IPS-NIHi11 (cell line): ENCODE results near the gene PHLDA1.

Experiments used
- DNase-seq: peaks from one replicate; pipeline ENCODE4 v3.0.0; 2012; ENCODE audit warnings: mixed read lengths, low spot score

Gene PHLDA1

GRCh38 chr12:76031414-76032042 is at the start of gene PHLDA1:
TSS of gene PHLDA1 (minus strand) at chr12:76031776.
- peak; percentile 85 for DNase-seq

- DNase-seq, result peak; percentile 14
These were observed 49.3 kb upstream of the PHLDA1 start for GRCh38 chr12:76080729-76081415.

GRCh38 chr12:76080017-76080728 is 48.6 kb upstream of the PHLDA1 start:
- DNase-seq, result no peak

GRCh38 chr12:76078748-76079147 is 47.2 kb upstream of the PHLDA1 start:
- no peak for DNase-seq

- DNase-seq, result no peak
These were observed 43.9 kb upstream of the PHLDA1 start for GRCh38 chr12:76075448-76075847.

- no peak for DNase-seq
These were observed 43.2 kb upstream of the PHLDA1 start for GRCh38 chr12:76074701-76075336.

GRCh38 chr12:76073561-76073960 is 42.0 kb upstream of the PHLDA1 start:
- no peak for DNase-seq

- DNase-seq, result no peak
These were observed 41.0 kb upstream of the PHLDA1 start for GRCh38 chr12:76072568-76072967.

GRCh38 chr12:76069339-76069738 is 37.8 kb upstream of the PHLDA1 start:
- no peak for DNase-seq

GRCh38 chr12:76065917-76066316 is 34.3 kb upstream of the PHLDA1 start:
- DNase-seq, result no peak

GRCh38 chr12:76064904-76065303 is 33.3 kb upstream of the PHLDA1 start:
- no peak for DNase-seq

- DNase-seq, result no peak
These were observed 28.5 kb upstream of the PHLDA1 start for GRCh38 chr12:76060111-76060510.

- DNase-seq, result no peak
These were observed 25.8 kb upstream of the PHLDA1 start for GRCh38 chr12:76057326-76057725.

- no peak for DNase-seq
These were observed 23.8 kb upstream of the PHLDA1 start for GRCh38 chr12:76055393-76055792.

- DNase-seq, result no peak
These were observed 18.1 kb upstream of the PHLDA1 start for GRCh38 chr12:76049575-76050251.

GRCh38 chr12:76047742-76048141 is 16.2 kb upstream of the PHLDA1 start:
- no peak for DNase-seq

- DNase-seq, result no peak
These were observed 15.5 kb upstream of the PHLDA1 start for GRCh38 chr12:76047060-76047459.

- DNase-seq, result no peak
These were observed 11.8 kb upstream of the PHLDA1 start for GRCh38 chr12:76043377-76043776.

- no peak for DNase-seq
These were observed 10.6 kb upstream of the PHLDA1 start for GRCh38 chr12:76042147-76042546.

GRCh38 chr12:76041406-76041805 is 9.8 kb upstream of the PHLDA1 start:
- no peak for DNase-seq

- no peak for DNase-seq
These were observed 8.9 kb upstream of the PHLDA1 start for GRCh38 chr12:76040461-76040860.

- DNase-seq, result no peak
These were observed 6.6 kb upstream of the PHLDA1 start for GRCh38 chr12:76038176-76038575.
